HEK293 (cell line): ENCODE results near the gene DHRS12.

ENCODE experiments used
- GFI1B ChIP-seq: fragments of 450-650 bp; formaldehyde crosslinking; IDR thresholded peaks from 2 replicates; pipeline ENCODE4 v1.5.1; 2016; ENCODE audit warnings: missing biosample characterization, missing genetic modification characterization
- MZF1 ChIP-seq: fragments of 450-650 bp; formaldehyde crosslinking; IDR thresholded peaks from 2 replicates; pipeline ENCODE4 v1.5.1; 2017; ENCODE audit warnings: missing biosample characterization, missing genetic modification characterization, borderline replicate concordance
- SCRT2 ChIP-seq: fragments of 450-650 bp; formaldehyde crosslinking; IDR thresholded peaks from 2 replicates; pipeline ENCODE4 v1.5.1; 2016; ENCODE audit warnings: missing biosample characterization, missing genetic modification characterization
- ZBTB20 ChIP-seq: fragments of 450-650 bp; formaldehyde crosslinking; IDR thresholded peaks from 2 replicates; pipeline ENCODE4 v1.5.1; 2016; ENCODE audit warnings: missing biosample characterization, missing genetic modification characterization
- ZBTB21 ChIP-seq: fragments of 450-650 bp; formaldehyde crosslinking; IDR thresholded peaks from 2 replicates; pipeline ENCODE4 v1.5.1; 2017; ENCODE audit warnings: missing biosample characterization, missing genetic modification characterization
- ZNF138 ChIP-seq: fragments of 450-650 bp; formaldehyde crosslinking; IDR thresholded peaks from 2 replicates; pipeline ENCODE4 v1.5.1; 2016; ENCODE audit warnings: missing biosample characterization, missing genetic modification characterization, borderline replicate concordance
- ZNF529 ChIP-seq: fragments of 450-650 bp; formaldehyde crosslinking; IDR thresholded peaks from 2 replicates; pipeline ENCODE4 v1.5.1; 2017; ENCODE audit warnings: missing genetic modification characterization, missing biosample characterization; ENCODE audit not compliant: insufficient replicate concordance
- ZNF621 ChIP-seq: fragments of 450-650 bp; formaldehyde crosslinking; IDR thresholded peaks from 2 replicates; pipeline ENCODE4 v1.5.1; 2017; ENCODE audit warnings: missing biosample characterization, missing genetic modification characterization
- ZNF629 ChIP-seq: fragments of 450-650 bp; formaldehyde crosslinking; IDR thresholded peaks from 2 replicates; pipeline ENCODE4 v1.5.1; 2017; ENCODE audit warnings: missing biosample characterization, missing genetic modification characterization
- ZNF660 ChIP-seq: fragments of 450-650 bp; IDR thresholded peaks from 2 replicates; pipeline ENCODE4 v1.5.1; 2018; ENCODE audit warnings: missing biosample characterization, mild to moderate bottlenecking, missing genetic modification characterization
- ZNF670 ChIP-seq: fragments of 450-650 bp; formaldehyde crosslinking; IDR thresholded peaks from 2 replicates; pipeline ENCODE4 v1.5.1; 2016; ENCODE audit warnings: missing biosample characterization, missing genetic modification characterization, low read depth
- ZNF677 ChIP-seq: fragments of 450-650 bp; IDR thresholded peaks from 2 replicates; pipeline ENCODE4 v1.5.0; 2018; ENCODE audit warnings: missing biosample characterization, mild to moderate bottlenecking, missing genetic modification characterization, moderate library complexity
- ZNF792 ChIP-seq: fragments of 450-650 bp; formaldehyde crosslinking; IDR thresholded peaks from 2 replicates; pipeline ENCODE4 v1.5.1; 2016; ENCODE audit warnings: missing biosample characterization, missing genetic modification characterization
- ZSCAN30 ChIP-seq: fragments of 450-650 bp; IDR thresholded peaks from 2 replicates; pipeline ENCODE4 v1.5.1; 2018; ENCODE audit warnings: missing biosample characterization, mild to moderate bottlenecking, missing genetic modification characterization, moderate library complexity
- TF ChIP-seq, protein P1 (sequence below): fragments of 450-650 bp; formaldehyde crosslinking; IDR thresholded peaks from 2 replicates; pipeline ENCODE4 v1.5.1; 2016; ENCODE audit warnings: missing biosample characterization, missing genetic modification characterization, borderline replicate concordance
- TF ChIP-seq, protein P2 (sequence below): sonication (generic); formaldehyde crosslinking; IDR thresholded peaks from 2 replicates; pipeline ENCODE4 v1.8.1; 2022; ENCODE audit warnings: mild to moderate bottlenecking, moderate library complexity, missing genetic modification reagents
- TF ChIP-seq, protein P3 (sequence below): fragments of 450-650 bp; formaldehyde crosslinking; IDR thresholded peaks from 2 replicates; pipeline ENCODE4 v1.5.1; 2016; ENCODE audit warnings: missing biosample characterization, missing genetic modification characterization, low read depth
- TF ChIP-seq, protein P4 (sequence below): fragments of 450-650 bp; formaldehyde crosslinking; conservative IDR thresholded peaks from 2 replicates; pipeline ENCODE4 v1.5.1; 2016; ENCODE audit warnings: low read depth, missing biosample characterization, missing genetic modification characterization
- TF ChIP-seq, protein P5 (sequence below): fragments of 450-650 bp; formaldehyde crosslinking; IDR thresholded peaks from 2 replicates; pipeline ENCODE4 v1.5.1; 2016; ENCODE audit warnings: missing biosample characterization, missing genetic modification characterization
- TF ChIP-seq, protein P6 (sequence below): fragments of 450-650 bp; formaldehyde crosslinking; IDR thresholded peaks from 2 replicates; pipeline ENCODE4; 2016; ENCODE audit warnings: missing biosample characterization, missing genetic modification characterization
- TF ChIP-seq, protein P7 (sequence below): fragments of 450-650 bp; formaldehyde crosslinking; IDR thresholded peaks from 2 replicates; pipeline ENCODE4 v1.5.1; 2016; ENCODE audit warnings: missing biosample characterization, missing genetic modification characterization

The DHRS12 gene

DNA sequence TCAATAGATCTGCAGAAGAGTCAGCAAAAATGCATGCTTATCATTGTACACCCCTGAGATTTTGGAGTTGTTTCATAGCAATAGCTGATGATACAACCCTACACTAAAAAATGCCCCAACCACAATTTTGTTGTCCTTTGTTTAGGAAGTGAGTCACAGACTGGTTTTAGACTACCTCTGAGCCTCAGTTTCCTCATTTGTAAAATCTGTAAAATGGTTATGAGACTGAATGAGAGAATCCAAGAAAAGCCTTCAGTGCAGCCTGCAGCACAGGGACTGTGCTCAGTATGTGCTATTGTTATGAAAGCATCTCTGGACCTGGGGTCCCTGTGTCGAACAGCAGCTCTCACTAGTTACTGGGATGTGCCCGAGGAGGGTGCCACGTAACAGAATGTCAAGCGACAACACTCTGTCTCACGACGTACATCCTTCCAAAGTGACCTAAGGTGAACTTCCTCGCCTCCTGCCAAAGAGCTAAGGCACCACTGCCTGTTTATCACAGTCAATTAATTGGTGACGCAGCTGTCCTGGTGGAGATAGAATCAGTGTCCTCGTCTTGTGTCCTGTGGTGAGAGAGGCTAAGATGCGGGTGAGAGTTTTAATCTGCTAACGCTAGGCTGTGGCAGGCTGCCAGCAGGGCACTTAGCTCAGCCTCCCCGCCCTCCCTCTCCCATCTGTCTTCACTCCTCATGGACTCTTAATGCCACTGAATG is 18.1 kb downstream of the DHRS12 start (continued):
- TF ChIP-seq, protein P1, sequence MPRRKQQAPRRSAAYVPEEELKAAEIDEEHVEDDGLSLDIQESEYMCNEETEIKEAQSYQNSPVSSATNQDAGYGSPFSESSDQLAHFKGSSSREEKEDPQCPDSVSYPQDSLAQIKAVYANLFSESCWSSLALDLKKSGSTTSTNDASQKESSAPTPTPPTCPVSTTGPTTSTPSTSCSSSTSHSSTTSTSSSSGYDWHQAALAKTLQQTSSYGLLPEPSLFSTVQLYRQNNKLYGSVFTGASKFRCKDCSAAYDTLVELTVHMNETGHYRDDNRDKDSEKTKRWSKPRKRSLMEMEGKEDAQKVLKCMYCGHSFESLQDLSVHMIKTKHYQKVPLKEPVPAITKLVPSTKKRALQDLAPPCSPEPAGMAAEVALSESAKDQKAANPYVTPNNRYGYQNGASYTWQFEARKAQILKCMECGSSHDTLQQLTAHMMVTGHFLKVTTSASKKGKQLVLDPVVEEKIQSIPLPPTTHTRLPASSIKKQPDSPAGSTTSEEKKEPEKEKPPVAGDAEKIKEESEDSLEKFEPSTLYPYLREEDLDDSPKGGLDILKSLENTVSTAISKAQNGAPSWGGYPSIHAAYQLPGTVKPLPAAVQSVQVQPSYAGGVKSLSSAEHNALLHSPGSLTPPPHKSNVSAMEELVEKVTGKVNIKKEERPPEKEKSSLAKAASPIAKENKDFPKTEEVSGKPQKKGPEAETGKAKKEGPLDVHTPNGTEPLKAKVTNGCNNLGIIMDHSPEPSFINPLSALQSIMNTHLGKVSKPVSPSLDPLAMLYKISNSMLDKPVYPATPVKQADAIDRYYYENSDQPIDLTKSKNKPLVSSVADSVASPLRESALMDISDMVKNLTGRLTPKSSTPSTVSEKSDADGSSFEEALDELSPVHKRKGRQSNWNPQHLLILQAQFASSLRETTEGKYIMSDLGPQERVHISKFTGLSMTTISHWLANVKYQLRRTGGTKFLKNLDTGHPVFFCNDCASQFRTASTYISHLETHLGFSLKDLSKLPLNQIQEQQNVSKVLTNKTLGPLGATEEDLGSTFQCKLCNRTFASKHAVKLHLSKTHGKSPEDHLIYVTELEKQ (tag by site-specific recombination) = peak; percentile 42; the same call in 1 of the 2 replicates
- TF ChIP-seq, protein P2, sequence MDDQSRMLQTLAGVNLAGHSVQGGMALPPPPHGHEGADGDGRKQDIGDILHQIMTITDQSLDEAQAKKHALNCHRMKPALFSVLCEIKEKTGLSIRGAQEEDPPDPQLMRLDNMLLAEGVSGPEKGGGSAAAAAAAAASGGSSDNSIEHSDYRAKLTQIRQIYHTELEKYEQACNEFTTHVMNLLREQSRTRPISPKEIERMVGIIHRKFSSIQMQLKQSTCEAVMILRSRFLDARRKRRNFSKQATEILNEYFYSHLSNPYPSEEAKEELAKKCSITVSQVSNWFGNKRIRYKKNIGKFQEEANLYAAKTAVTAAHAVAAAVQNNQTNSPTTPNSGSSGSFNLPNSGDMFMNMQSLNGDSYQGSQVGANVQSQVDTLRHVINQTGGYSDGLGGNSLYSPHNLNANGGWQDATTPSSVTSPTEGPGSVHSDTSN (CRISPR knock-in tag) = no peak
- TF ChIP-seq, protein P3, sequence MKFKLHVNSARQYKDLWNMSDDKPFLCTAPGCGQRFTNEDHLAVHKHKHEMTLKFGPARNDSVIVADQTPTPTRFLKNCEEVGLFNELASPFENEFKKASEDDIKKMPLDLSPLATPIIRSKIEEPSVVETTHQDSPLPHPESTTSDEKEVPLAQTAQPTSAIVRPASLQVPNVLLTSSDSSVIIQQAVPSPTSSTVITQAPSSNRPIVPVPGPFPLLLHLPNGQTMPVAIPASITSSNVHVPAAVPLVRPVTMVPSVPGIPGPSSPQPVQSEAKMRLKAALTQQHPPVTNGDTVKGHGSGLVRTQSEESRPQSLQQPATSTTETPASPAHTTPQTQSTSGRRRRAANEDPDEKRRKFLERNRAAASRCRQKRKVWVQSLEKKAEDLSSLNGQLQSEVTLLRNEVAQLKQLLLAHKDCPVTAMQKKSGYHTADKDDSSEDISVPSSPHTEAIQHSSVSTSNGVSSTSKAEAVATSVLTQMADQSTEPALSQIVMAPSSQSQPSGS = 0 out of 2 replicates have a peak, but pooled peaks have one; percentile 27
- TF ChIP-seq, protein P4, sequence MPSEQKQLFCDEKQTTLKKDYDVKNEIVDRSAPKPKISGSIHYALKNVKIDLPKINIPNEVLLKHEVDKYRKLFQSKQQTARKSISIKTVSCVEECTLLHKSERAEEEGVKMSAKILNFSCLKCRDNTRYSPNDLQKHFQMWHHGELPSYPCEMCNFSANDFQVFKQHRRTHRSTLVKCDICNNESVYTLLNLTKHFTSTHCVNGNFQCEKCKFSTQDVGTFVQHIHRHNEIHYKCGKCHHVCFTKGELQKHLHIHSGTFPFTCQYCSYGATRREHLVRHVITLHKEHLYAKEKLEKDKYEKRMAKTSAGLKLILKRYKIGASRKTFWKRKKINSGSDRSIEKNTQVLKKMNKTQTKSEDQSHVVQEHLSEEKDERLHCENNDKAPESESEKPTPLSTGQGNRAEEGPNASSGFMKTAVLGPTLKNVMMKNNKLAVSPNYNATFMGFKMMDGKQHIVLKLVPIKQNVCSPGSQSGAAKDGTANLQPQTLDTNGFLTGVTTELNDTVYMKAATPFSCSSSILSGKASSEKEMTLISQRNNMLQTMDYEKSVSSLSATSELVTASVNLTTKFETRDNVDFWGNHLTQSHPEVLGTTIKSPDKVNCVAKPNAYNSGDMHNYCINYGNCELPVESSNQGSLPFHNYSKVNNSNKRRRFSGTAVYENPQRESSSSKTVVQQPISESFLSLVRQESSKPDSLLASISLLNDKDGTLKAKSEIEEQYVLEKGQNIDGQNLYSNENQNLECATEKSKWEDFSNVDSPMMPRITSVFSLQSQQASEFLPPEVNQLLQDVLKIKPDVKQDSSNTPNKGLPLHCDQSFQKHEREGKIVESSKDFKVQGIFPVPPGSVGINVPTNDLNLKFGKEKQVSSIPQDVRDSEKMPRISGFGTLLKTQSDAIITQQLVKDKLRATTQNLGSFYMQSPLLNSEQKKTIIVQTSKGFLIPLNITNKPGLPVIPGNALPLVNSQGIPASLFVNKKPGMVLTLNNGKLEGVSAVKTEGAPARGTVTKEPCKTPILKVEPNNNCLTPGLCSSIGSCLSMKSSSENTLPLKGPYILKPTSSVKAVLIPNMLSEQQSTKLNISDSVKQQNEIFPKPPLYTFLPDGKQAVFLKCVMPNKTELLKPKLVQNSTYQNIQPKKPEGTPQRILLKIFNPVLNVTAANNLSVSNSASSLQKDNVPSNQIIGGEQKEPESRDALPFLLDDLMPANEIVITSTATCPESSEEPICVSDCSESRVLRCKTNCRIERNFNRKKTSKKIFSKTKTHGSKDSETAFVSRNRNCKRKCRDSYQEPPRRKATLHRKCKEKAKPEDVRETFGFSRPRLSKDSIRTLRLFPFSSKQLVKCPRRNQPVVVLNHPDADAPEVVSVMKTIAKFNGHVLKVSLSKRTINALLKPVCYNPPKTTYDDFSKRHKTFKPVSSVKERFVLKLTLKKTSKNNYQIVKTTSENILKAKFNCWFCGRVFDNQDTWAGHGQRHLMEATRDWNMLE (tag by site-specific recombination) = 0 out of 2 replicates have a peak, but pooled peaks have one; percentile 11
- no peak for TF ChIP-seq ZNF138 (tag by site-specific recombination)
- peak; percentile 91 for TF ChIP-seq ZNF660 (tag by site-specific recombination)
- TF ChIP-seq ZNF621 (tag by site-specific recombination) = no peak
- no peak for TF ChIP-seq ZNF792
- TF ChIP-seq, protein P5, sequence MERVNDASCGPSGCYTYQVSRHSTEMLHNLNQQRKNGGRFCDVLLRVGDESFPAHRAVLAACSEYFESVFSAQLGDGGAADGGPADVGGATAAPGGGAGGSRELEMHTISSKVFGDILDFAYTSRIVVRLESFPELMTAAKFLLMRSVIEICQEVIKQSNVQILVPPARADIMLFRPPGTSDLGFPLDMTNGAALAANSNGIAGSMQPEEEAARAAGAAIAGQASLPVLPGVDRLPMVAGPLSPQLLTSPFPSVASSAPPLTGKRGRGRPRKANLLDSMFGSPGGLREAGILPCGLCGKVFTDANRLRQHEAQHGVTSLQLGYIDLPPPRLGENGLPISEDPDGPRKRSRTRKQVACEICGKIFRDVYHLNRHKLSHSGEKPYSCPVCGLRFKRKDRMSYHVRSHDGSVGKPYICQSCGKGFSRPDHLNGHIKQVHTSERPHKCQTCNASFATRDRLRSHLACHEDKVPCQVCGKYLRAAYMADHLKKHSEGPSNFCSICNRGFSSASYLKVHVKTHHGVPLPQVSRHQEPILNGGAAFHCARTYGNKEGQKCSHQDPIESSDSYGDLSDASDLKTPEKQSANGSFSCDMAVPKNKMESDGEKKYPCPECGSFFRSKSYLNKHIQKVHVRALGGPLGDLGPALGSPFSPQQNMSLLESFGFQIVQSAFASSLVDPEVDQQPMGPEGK (tag by site-specific recombination) = peak; percentile 83
- no peak for TF ChIP-seq ZBTB20 (tag by site-specific recombination)
- TF ChIP-seq ZBTB21 (tag by site-specific recombination) = peak; percentile 85
- TF ChIP-seq, protein P6, sequence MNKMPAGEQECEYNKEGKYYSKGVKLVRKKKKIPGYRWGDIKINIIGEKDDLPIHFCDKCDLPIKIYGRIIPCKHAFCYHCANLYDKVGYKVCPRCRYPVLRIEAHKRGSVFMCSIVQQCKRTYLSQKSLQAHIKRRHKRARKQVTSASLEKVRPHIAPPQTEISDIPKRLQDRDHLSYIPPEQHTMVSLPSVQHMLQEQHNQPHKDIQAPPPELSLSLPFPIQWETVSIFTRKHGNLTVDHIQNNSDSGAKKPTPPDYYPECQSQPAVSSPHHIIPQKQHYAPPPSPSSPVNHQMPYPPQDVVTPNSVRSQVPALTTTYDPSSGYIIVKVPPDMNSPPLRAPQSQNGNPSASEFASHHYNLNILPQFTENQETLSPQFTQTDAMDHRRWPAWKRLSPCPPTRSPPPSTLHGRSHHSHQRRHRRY (tag by site-specific recombination) = no peak
- TF ChIP-seq ZNF677 = no peak
- TF ChIP-seq ZNF670 = no peak
- TF ChIP-seq, protein P7, sequence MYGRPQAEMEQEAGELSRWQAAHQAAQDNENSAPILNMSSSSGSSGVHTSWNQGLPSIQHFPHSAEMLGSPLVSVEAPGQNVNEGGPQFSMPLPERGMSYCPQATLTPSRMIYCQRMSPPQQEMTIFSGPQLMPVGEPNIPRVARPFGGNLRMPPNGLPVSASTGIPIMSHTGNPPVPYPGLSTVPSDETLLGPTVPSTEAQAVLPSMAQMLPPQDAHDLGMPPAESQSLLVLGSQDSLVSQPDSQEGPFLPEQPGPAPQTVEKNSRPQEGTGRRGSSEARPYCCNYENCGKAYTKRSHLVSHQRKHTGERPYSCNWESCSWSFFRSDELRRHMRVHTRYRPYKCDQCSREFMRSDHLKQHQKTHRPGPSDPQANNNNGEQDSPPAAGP (tag by site-specific recombination) = 0 out of 2 replicates have a peak, but pooled peaks have one; percentile 45
- no peak for TF ChIP-seq MZF1 (tag by site-specific recombination)
- TF ChIP-seq ZNF629 (tag by site-specific recombination) = peak; percentile 93
- peak; percentile 67 for TF ChIP-seq ZSCAN30 (tag by site-specific recombination)
- TF ChIP-seq GFI1B = peak; percentile 73
- no peak for TF ChIP-seq SCRT2 (tag by site-specific recombination)
- no peak for TF ChIP-seq ZNF529 (tag by site-specific recombination)
